ENCODE data around the gene GLRA2.

DNA sequence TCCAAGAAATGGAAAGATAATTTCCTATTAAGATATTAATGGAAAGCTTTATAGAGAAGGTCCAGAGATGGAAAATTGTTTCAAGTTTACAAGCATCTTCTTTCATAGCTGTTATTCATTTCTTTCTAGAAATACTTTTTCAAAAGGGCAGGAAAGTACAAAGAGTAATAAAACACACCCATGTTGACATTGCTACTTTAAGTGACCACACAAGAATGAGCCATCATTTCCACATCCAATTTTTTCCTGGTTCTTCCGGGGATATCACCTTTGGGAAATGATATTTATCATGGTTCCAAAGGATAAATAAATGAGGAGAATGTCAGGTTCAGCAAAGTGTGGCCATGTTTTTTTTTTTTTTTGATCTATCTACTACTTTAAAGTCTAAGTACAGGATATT is 4.5 kb downstream of the GLRA2 start:
- TF ChIP-seq NFIC (IDR thresholded peaks at IDR 0.05; ENCODE audit: borderline replicate concordance) (no peak), CTCF (IDR thresholded peaks at IDR 0.05) (no peak), RFX5 (IDR thresholded peaks at IDR 0.05; ENCODE audit: low read length) (no peak), SIN3A (IDR thresholded peaks at IDR 0.05; ENCODE audit: borderline replicate concordance, low read depth, low read length) (no peak), GATA2 (CRISPR knock-in tag; IDR thresholded peaks at IDR 0.05) (no peak), POLR2AphosphoS5 (IDR thresholded peaks at IDR 0.05; ENCODE audit: low read depth, low read length) (no peak), REST (IDR thresholded peaks at IDR 0.05; ENCODE audit: low read depth, low read length) (no peak), EP300 (IDR thresholded peaks at IDR 0.05; ENCODE audit: borderline replicate concordance in 1 of 2, low read depth in 1 of 2, low read length in 1 of 2) (no peak), FOXM1 (IDR thresholded peaks at IDR 0.05; ENCODE audit: low read depth) (no peak), TAF1 (IDR thresholded peaks at IDR 0.05; ENCODE audit: borderline replicate concordance, low read depth, low read length) (no peak)
